Measurements from ENCODE around the gene BICDL1.

The BICDL1 gene

GRCh38 chr12:120137833-120138232 is 148.8 kb downstream of the BICDL1 start:
- no peaks in the 10 kb centered on the region for H3K9me3 ChIP-seq (ENCODE audit: control insufficient read depth, insufficient read depth, low read length)
- H3K4me1 ChIP-seq (ENCODE audit: insufficient read depth, low read length): no peaks in the 10 kb centered on the region
- no peak overlapping the region for H3K9ac ChIP-seq (ENCODE audit: low read depth, low read length)
- peaks cover 69% of the 10 kb centered on the region for H3K36me3 ChIP-seq (ENCODE audit: insufficient read depth, low read length)

- Histone ChIP-seq H3K4me1 (ENCODE audit: insufficient read depth, low read length) (no peaks in the 10 kb centered on the region), H3K9ac (ENCODE audit: low read depth, low read length) (no peak overlapping the region), H3K36me3 (ENCODE audit: insufficient read depth, low read length) (peaks cover 66% of the 10 kb centered on the region), H3K9me3 (ENCODE audit: control insufficient read depth, insufficient read depth, low read length) (no peaks in the 10 kb centered on the region)
Measured at GRCh38 chr12:120138366-120138765, 149.3 kb downstream of the BICDL1 start.

- no peaks in the 10 kb centered on the region for H3K4me1 ChIP-seq (ENCODE audit: insufficient read depth, low read length)
- H3K9me3 ChIP-seq (ENCODE audit: control insufficient read depth, insufficient read depth, low read length): no peaks in the 10 kb centered on the region
- peaks cover 65% of the 10 kb centered on the region for H3K36me3 ChIP-seq (ENCODE audit: insufficient read depth, low read length)
- no peak overlapping the region for H3K9ac ChIP-seq (ENCODE audit: low read depth, low read length)
Measured at GRCh38 chr12:120139958-120140357, 150.9 kb downstream of the BICDL1 start.

- H3K36me3 ChIP-seq (ENCODE audit: insufficient read depth, low read length): peaks cover 64% of the 10 kb centered on the region
- H3K9ac ChIP-seq (ENCODE audit: low read depth, low read length): no peak overlapping the region
- no peaks in the 10 kb centered on the region for H3K9me3 ChIP-seq (ENCODE audit: control insufficient read depth, insufficient read depth, low read length)
- H3K4me1 ChIP-seq (ENCODE audit: insufficient read depth, low read length): no peaks in the 10 kb centered on the region
Measured at GRCh38 chr12:120140603-120141002, 151.6 kb downstream of the BICDL1 start.

- H3K9ac ChIP-seq (ENCODE audit: low read depth, low read length): no peak overlapping the region
- H3K4me1 ChIP-seq (ENCODE audit: insufficient read depth, low read length): no peaks in the 10 kb centered on the region
- H3K9me3 ChIP-seq (ENCODE audit: control insufficient read depth, insufficient read depth, low read length): no peaks in the 10 kb centered on the region
- peaks cover 61% of the 10 kb centered on the region for H3K36me3 ChIP-seq (ENCODE audit: insufficient read depth, low read length)
Measured at GRCh38 chr12:120141336-120141735, 152.3 kb downstream of the BICDL1 start.

GRCh38 chr12:120142231-120142877 is 153.3 kb downstream of the BICDL1 start:
- no peaks in the 10 kb centered on the region for H3K4me1 ChIP-seq (ENCODE audit: insufficient read depth, low read length)
- no peaks in the 10 kb centered on the region for H3K9me3 ChIP-seq (ENCODE audit: control insufficient read depth, insufficient read depth, low read length)
- H3K36me3 ChIP-seq (ENCODE audit: insufficient read depth, low read length): peaks cover 62% of the 10 kb centered on the region
- no peak overlapping the region for H3K9ac ChIP-seq (ENCODE audit: low read depth, low read length)

Data from ES-I3 (cell line).